Measurements from ENCODE around the gene SPECC1.
"Not testable (repeated sequence)": the region's sequence is repeated elsewhere in the genome, so short reads cannot be mapped to it uniquely, and the experiment has no call there.

SPECC1 gene

DNA sequence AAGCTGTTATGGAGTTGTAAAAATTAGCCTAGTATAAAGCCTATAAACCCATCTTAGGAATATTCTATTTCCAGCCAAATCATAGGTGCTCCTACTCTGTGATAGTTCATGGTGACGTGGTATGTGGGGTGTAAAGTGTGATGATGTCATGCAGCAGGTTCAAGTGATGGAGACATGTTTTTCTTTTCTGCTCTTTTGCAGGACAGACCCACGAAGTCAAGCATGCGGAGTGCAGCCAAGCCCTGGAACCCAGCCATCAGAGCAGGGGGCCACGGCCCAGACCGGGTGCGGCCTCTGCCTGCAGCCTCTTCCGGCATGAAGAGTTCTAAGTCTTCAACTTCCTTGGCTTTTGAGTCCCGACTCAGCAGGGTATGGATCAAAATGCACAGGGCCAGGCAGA is 87.3 kb downstream of the SPECC1 start:
- Histone ChIP-seq H3K4me1 (ENCODE audit: insufficient read depth, insufficient read length) (peaks cover 2% of the 10 kb centered on the region), H3K27me3 (ENCODE audit: insufficient read depth, insufficient read length) (no peaks in the 10 kb centered on the region), H3K9me3 (ENCODE audit: insufficient read depth, low read length) (no peaks in the 10 kb centered on the region), H3K36me3 (ENCODE audit: insufficient read depth, insufficient read length, low read length) (no peaks in the 10 kb centered on the region), H3K9ac (ENCODE audit: insufficient read length, low read depth) (no peak overlapping the region), H3K4me3 (ENCODE audit: insufficient read length, low read depth) (no peak overlapping the region)
- DNase-seq (ENCODE audit: low read depth, low spot score), result no peak
- TF ChIP-seq YY1 (IDR thresholded peaks at IDR 0.05; ENCODE audit: insufficient read depth, insufficient read length) (no peak), SUZ12 (IDR thresholded peaks at IDR 0.05; ENCODE audit: extremely low read depth, insufficient read depth, insufficient read length) (no peak), ZNF274 (IDR thresholded peaks at IDR 0.05; ENCODE audit: low read depth, low read length) (no peak)

DNA sequence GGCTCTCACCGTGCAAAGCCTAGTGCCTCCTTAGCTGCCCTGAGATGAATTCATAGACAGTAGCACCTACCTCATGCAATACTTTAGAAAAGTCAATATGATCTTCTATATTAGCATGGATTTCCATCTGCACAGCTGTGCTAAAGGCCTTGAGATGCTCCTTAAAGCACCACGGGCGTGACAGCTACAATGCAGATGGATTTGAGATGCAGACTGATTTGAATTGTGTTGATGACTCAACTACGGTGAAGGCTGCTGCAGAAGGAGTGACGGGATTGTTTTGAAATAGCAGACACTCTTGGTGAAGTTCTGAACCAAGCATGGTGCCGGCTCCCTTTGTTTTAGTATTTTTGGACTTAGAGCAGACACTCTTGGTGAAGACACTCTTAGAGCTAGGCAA is 88.2 kb downstream of the SPECC1 start:
- Histone ChIP-seq H3K36me3 (ENCODE audit: insufficient read depth, insufficient read length, low read length) (no peaks in the 10 kb centered on the region), H3K9ac (ENCODE audit: insufficient read length, low read depth) (no peak overlapping the region), H3K4me3 (ENCODE audit: insufficient read length, low read depth) (no peak overlapping the region), H3K27me3 (ENCODE audit: insufficient read depth, insufficient read length) (no peaks in the 10 kb centered on the region), H3K9me3 (ENCODE audit: insufficient read depth, low read length) (no peaks in the 10 kb centered on the region), H3K4me1 (ENCODE audit: insufficient read depth, insufficient read length) (peaks cover 4% of the 10 kb centered on the region)
- no peak for DNase-seq (ENCODE audit: low read depth, low spot score)
- TF ChIP-seq SUZ12 (IDR thresholded peaks at IDR 0.05; ENCODE audit: extremely low read depth, insufficient read depth, insufficient read length) (no peak), YY1 (IDR thresholded peaks at IDR 0.05; ENCODE audit: insufficient read depth, insufficient read length) (no peak), ZNF274 (IDR thresholded peaks at IDR 0.05; ENCODE audit: low read depth, low read length) (no peak)

DNA sequence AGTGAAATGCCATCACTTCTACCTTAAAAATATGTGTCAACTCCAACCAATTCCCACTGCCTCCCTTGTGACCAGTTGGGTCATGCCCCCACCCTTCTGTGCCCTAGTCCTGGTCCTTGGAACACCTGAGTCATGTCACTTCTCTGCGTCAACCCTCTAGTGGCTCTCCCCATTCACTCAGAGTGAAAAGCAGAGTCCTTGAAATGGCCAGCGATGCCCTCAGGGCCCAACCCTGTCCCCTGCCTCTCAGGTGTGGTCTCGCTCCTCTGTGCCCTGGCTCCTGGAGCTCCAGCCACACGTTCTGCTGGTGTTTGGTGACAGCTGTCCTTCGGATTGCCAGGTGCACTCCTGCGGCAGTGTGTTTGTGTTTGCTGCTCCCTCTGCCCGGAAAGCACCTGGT is 89.2 kb downstream of the SPECC1 start:
- H3K9me3 ChIP-seq (ENCODE audit: insufficient read depth, low read length), result no peaks in the 10 kb centered on the region
- no peak for DNase-seq (ENCODE audit: low read depth, low spot score)
- H3K9ac ChIP-seq (ENCODE audit: insufficient read length, low read depth), result no peak overlapping the region
- H3K4me3 ChIP-seq (ENCODE audit: insufficient read length, low read depth), result no peak overlapping the region
- peaks cover 5% of the 10 kb centered on the region for H3K4me1 ChIP-seq (ENCODE audit: insufficient read depth, insufficient read length)
- no peaks in the 10 kb centered on the region for H3K36me3 ChIP-seq (ENCODE audit: insufficient read depth, insufficient read length, low read length)
- TF ChIP-seq ZNF274 (IDR thresholded peaks at IDR 0.05; ENCODE audit: low read depth, low read length) (no peak), SUZ12 (IDR thresholded peaks at IDR 0.05; ENCODE audit: extremely low read depth, insufficient read depth, insufficient read length) (no peak), YY1 (IDR thresholded peaks at IDR 0.05; ENCODE audit: insufficient read depth, insufficient read length) (no peak)
- H3K27me3 ChIP-seq (ENCODE audit: insufficient read depth, insufficient read length), result no peaks in the 10 kb centered on the region

DNA sequence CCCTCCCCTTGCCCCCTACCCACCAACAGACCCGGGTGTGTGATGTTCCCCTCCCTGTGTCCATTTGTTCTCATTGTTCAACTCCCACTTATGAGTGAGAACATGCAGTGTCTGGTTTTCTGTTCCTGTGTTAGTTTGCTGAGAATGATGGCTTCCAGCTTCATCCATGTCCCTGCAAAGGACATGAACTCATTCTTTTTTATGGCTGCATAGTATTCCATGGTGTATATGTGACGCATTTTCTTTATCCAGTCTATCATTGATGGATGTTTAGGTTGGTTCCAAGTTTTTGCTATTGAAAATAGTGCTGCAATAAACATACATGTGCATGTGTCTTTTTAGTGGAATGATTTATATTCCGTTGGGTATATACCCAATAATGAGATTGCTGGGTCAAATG is 91.6 kb downstream of the SPECC1 start:
- not testable (repeated sequence) for DNase-seq (ENCODE audit: low read depth, low spot score); H3K4me1 ChIP-seq (ENCODE audit: insufficient read depth, insufficient read length); H3K36me3 ChIP-seq (ENCODE audit: insufficient read depth, insufficient read length, low read length); H3K4me3 ChIP-seq (ENCODE audit: insufficient read length, low read depth); H3K9me3 ChIP-seq (ENCODE audit: insufficient read depth, low read length); H3K27me3 ChIP-seq (ENCODE audit: insufficient read depth, insufficient read length); H3K9ac ChIP-seq (ENCODE audit: insufficient read length, low read depth)

DNA sequence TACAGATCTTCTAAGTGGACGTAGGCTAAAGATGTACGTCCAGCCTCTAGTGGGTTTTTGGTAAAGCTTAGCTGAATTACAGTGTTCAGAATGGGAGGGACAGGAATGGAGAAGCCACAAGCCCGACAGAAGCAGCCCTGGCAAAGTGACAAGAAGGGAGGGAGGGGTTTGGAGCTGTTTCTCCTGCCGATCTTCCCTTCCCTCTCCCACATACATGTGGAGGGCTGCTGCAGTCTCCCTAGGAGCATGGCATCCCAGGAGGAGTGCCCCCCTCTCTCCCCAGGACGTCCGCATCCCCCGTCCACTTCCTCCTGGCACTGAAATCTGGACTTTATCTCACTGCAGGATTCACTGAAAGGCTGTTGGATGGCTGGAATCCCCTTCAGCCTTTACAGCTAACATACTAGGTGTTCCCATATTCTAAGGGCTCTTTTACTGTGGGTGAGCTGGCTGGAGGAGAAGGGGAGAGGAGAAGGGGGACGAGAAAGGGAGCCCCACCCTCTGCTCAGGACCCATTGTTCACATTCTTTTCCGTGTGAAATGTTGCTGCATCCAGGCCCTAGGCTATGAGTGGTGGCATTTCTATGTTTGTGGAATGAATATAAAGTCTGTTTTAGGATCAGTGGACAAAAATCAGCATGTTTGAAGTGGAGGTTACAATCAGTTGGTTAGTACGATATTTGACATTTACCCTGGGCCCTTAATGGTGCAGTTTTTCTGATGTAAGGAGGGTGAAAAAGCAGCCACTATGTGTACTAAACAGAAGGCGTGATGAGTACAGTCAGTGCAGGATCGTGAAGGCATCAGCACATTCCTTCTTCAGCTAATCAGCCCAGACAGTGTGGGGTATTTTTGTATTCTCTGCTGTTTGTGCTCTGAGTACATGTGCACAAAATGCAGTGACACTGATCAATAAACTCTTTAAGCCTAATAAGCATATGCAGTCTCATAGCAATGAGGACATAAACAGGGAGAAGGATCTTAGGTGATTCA is 94.6 kb downstream of the SPECC1 start:
- peaks cover 3% of the 10 kb centered on the region for H3K4me1 ChIP-seq (ENCODE audit: insufficient read depth, insufficient read length)
- DNase-seq (ENCODE audit: low read depth, low spot score), result no peak
- H3K9ac ChIP-seq (ENCODE audit: insufficient read length, low read depth), result no peak overlapping the region
- TF ChIP-seq YY1 (IDR thresholded peaks at IDR 0.05; ENCODE audit: insufficient read depth, insufficient read length), result no peak
- H3K4me3 ChIP-seq (ENCODE audit: insufficient read length, low read depth), result no peak overlapping the region
- no peaks in the 10 kb centered on the region for H3K36me3 ChIP-seq (ENCODE audit: insufficient read depth, insufficient read length, low read length)
- no peaks in the 10 kb centered on the region for H3K9me3 ChIP-seq (ENCODE audit: insufficient read depth, low read length)
- no peaks in the 10 kb centered on the region for H3K27me3 ChIP-seq (ENCODE audit: insufficient read depth, insufficient read length)

DNA sequence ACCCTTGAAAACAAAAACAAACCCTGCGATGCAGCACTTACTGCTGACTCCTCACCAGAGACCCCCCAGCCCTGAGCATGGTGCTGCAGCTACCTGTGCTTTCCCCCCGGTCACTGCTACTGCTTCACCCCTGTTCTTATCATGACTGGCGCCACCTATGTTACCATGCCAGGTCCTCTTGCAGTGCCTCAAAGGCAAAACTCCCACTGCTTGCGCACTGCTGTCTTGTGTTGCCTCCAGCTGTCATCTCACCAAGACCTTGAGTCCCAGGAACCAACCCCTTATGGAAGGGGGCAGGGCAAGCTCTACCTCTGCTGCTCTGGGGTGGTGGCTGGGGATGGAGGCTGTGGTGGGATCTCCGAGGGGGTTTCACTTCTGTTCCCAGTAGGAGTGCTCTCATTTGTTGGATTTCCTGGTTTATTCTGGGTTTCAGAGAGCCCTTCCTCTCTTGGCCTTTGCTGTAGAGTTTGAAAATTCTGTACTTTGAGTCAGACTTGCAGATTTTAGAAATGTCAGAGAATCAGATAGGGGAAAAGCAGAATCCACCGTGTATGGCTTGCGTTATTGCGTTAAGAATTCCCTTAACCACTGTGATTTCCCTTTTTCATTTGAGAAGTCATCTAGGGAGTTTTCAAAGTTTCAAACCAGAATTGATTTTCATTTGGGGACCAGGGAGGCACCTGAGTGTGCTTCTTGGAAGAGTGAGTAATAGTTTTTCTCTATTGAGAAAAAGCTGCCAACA is 96.6 kb downstream of the SPECC1 start:
- Histone ChIP-seq H3K4me3 (ENCODE audit: insufficient read length, low read depth) (no peak overlapping the region), H3K36me3 (ENCODE audit: insufficient read depth, insufficient read length, low read length) (no peaks in the 10 kb centered on the region), H3K27me3 (ENCODE audit: insufficient read depth, insufficient read length) (no peaks in the 10 kb centered on the region), H3K4me1 (ENCODE audit: insufficient read depth, insufficient read length) (peaks cover 3% of the 10 kb centered on the region), H3K9me3 (ENCODE audit: insufficient read depth, low read length) (peaks cover 7% of the 10 kb centered on the region; the same call in 1 of the 2 replicates), H3K9ac (ENCODE audit: insufficient read length, low read depth) (no peak overlapping the region)
- DNase-seq (ENCODE audit: low read depth, low spot score), result no peak
- no peak for TF ChIP-seq SUZ12 (IDR thresholded peaks at IDR 0.05; ENCODE audit: extremely low read depth, insufficient read depth, insufficient read length)
- no peak for TF ChIP-seq YY1 (IDR thresholded peaks at IDR 0.05; ENCODE audit: insufficient read depth, insufficient read length)
- TF ChIP-seq ZNF274 (IDR thresholded peaks at IDR 0.05; ENCODE audit: low read depth, low read length), result no peak

DNA sequence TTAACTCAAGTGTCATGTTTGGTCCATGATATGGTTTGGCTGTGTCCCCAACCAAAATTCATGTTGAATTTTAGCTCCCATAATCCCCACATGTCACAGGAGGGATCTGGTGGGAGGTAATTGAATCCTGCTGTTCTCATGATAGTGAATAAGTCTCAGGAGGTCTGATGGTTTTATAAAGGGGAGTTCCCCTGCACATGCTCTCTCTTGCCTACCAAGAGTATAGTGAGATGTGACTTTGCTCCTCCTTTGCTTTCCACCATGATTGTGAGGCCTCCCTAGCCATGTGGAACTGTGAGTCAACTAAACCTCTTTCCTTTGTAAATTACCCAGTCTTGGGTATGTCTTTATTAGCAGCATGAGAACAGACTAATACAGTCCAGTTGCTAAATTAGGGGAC is 97.3 kb downstream of the SPECC1 start:
- H3K4me3 ChIP-seq (ENCODE audit: insufficient read length, low read depth); H3K27me3 ChIP-seq (ENCODE audit: insufficient read depth, insufficient read length); H3K9ac ChIP-seq (ENCODE audit: insufficient read length, low read depth); DNase-seq (ENCODE audit: low read depth, low spot score); H3K4me1 ChIP-seq (ENCODE audit: insufficient read depth, insufficient read length); H3K36me3 ChIP-seq (ENCODE audit: insufficient read depth, insufficient read length, low read length); H3K9me3 ChIP-seq (ENCODE audit: insufficient read depth, low read length): not testable (repeated sequence)

All from NT2/D1 (cell line).